ENCODE data around the gene PLPPR2.
"Not testable (repeated sequence)": the region's sequence is repeated elsewhere in the genome, so short reads cannot be mapped to it uniquely, and the experiment has no call there.

The PLPPR2 gene

GRCh38 chr19:11374433-11375142 lies 19.4 kb downstream of the PLPPR2 start, which contains the start of gene SWSAP1:
TSS of gene SWSAP1 (plus strand) at chr19:11374666. CDS start at chr19:11374681, 15 bp downstream.
- DNase-seq = peak; percentile 98

DNA sequence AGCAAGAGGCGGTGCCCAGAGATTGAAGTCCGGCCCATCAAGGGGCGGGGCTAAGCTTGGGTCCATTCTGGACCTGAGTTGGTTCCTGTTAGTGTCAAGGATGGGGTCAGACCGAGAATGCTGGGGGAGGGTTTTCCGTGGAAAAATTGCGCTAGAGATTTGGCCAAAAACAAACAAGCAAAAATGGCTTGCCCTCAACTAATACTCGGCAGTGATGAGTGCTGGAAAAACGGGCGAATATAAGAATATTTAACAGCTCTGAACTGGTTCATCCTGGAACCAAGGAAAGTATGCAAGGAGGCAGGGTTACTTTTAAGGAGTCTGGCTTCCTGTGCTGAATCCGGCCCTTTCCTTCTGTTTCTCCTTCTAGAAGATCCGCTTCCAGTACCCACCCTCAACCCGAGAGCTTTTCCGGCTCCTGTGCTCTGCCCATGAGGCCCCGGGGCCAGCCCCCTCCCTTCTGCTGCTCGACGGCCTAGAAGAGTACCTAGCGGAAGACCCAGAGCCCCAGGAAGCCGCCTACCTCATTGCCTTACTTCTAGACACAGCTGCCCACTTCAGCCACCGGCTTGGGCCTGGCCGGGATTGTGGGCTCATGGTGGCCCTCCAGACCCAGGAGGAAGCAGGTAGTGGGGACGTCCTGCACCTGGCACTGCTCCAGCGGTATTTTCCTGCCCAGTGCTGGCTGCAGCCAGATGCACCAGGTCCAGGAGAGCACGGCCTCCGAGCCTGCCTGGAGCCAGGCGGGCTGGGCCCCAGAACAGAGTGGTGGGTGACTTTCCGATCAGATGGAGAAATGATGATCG lies 20.1 kb downstream of the PLPPR2 start:
- DNase-seq = no peak

GRCh38 chr19:11377237-11377636 lies 22.0 kb downstream of the PLPPR2 start:
- no peak for DNase-seq

GRCh38 chr19:11377756-11378155 lies 22.5 kb downstream of the PLPPR2 start:
- DNase-seq = no peak

GRCh38 chr19:11378319-11379189 lies 23.3 kb downstream of the PLPPR2 start:
- DNase-seq = no peak

GRCh38 chr19:11379269-11379845 lies 24.1 kb downstream of the PLPPR2 start:
- DNase-seq = not testable (repeated sequence)

GRCh38 chr19:11379857-11380350 lies 24.7 kb downstream of the PLPPR2 start:
- DNase-seq = no peak

- DNase-seq = peak; percentile 87
Measured at GRCh38 chr19:11380653-11381537, 25.7 kb downstream of the PLPPR2 start.

GRCh38 chr19:11382898-11383705 lies 27.9 kb downstream of the PLPPR2 start:
- DNase-seq = no peak

- no peak for DNase-seq
Measured at GRCh38 chr19:11383706-11384048, 28.4 kb downstream of the PLPPR2 start.

- no peak for DNase-seq
Measured at GRCh38 chr19:11384778-11385129, 29.5 kb downstream of the PLPPR2 start.

GRCh38 chr19:11387162-11388034 lies 32.2 kb downstream of the PLPPR2 start:
- DNase-seq = no peak

DNA sequence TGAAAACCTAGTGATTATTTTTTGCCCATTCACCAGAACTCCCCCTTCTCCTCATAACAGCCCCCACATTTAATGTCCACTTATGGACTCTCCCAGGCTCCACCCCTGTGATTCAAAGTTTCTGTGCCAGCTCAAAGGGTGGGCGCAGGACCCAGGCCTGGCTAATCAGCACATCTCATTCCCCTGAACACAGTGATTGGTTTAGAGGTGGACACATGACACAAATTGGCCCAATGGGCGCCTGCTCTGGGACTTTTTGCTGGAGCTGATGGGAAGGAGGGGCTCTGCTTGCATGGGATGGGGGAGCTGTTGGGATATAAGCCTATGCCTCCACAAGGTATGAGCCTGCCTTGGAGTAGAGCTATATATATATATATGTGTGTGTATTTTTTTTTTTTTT lies 35.1 kb downstream of the PLPPR2 start:
- no peak for DNase-seq

GRCh38 chr19:11390933-11391680 lies 35.9 kb downstream of the PLPPR2 start:
- no peak for DNase-seq

GRCh38 chr19:11397089-11397610 lies 41.9 kb downstream of the PLPPR2 start:
- no peak for DNase-seq

- no peak for DNase-seq
Measured at GRCh38 chr19:11399667-11400066, 44.4 kb downstream of the PLPPR2 start.

GRCh38 chr19:11400798-11401197 lies 45.6 kb downstream of the PLPPR2 start:
- DNase-seq = no peak

GRCh38 chr19:11401808-11402543 lies 46.7 kb downstream of the PLPPR2 start:
- no peak for DNase-seq

Data from NCI-H2081 treated with DMSO at 0.1 percent for 48 hours (cell line).